LNCaP clone FGC (cell line): Measurements from ENCODE around the gene AKAP7.

Experiments used
- DNase-seq: peaks from one replicate; pipeline ENCODE4 v3.0.0-alpha.2; 2011; ENCODE audit warnings: low read depth
- H3K4me3 ChIP-seq: 2 replicates; pipeline ENCODE4 v1.5.1; 2011; ENCODE audit warnings: mild to moderate bottlenecking, low read depth, low read length, control low read depth
- CTCF ChIP-seq: IDR thresholded peaks from 2 replicates; pipeline ENCODE4 v1.5.1; 2012; ENCODE audit warnings: mild to moderate bottlenecking; ENCODE audit not compliant: control insufficient read depth, insufficient read depth; ENCODE audit errors: extremely low read depth

The AKAP7 gene

GRCh38 chr6:131244942-131245341, 109.7 kb downstream of the AKAP7 start:
- no peak for TF ChIP-seq CTCF
- DNase-seq: no peak
- H3K4me3 ChIP-seq: no peak overlapping the region

DNA sequence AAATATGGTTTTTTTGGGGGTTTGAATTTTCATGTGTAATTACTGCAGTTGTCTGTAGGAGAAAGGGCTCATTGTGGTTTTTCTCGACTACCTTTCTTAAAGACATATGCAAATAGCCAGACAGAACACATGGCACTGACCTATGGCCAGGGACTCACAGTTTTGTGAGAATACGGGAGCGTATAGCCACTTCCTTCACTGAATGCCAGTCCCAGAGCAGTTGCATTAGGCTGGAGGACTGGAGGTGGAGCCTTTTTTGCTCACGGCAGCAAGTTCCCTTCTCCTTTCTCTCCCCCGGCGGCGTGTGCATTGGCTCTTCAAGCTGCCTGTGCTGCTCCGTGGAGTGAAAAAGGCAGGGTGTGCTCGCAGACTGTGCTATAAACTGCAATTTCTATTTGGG, 114.9 kb downstream of the AKAP7 start:
- no peak for DNase-seq
- no peak overlapping the region; the same call in 1 of the 2 replicates for H3K4me3 ChIP-seq
- TF ChIP-seq CTCF: no peak

DNA sequence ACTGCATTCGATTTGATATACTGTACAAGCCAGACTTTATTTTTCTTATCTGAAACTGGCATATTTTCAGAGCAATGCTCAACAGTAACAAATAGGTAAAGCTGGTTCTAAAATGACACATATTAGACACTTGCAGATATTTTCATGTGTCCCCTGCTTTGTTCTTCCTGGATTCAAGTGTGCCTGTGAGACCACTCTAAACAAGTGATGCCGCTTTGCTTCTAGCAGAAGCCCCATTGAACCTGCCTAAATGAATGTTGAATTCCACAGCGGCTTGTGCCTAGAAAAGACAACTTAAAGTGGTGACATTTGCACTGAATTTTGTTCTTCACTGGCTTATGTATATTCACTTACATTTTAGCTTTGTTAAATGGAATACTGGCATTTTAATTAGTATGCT, 115.7 kb downstream of the AKAP7 start:
- no peak for DNase-seq
- no peak overlapping the region for H3K4me3 ChIP-seq
- no peak for TF ChIP-seq CTCF

- H3K4me3 ChIP-seq: no peak overlapping the region
- DNase-seq: no peak
- TF ChIP-seq CTCF: no peak
Measured at GRCh38 chr6:131251590-131252199, 116.4 kb downstream of the AKAP7 start.

DNA sequence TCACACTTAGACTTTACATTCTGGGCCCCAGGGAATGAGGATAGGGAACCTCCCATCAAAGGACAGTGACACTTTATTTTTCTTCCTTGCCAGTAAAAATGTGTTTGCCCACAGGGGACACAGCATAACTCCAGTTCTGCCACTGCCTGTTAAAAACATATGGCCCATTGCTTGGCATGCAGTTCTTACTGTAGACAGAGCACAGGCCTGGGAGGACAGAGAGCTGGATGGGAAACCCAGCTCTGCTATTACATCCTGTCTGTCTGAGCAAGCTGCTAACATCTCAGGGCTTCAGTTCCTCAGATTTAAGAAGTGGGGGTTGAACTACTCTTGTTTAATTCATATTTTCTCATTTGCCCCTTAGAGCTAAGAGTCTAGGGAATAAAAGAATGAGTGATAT, 120.2 kb downstream of the AKAP7 start:
- DNase-seq: no peak
- no peak overlapping the region for H3K4me3 ChIP-seq
- no peak for TF ChIP-seq CTCF

GRCh38 chr6:131255911-131256310, 120.6 kb downstream of the AKAP7 start:
- H3K4me3 ChIP-seq: no peak overlapping the region
- DNase-seq: no peak
- TF ChIP-seq CTCF: no peak

GRCh38 chr6:131257104-131257503, 121.8 kb downstream of the AKAP7 start:
- no peak for DNase-seq
- H3K4me3 ChIP-seq: no peak overlapping the region
- TF ChIP-seq CTCF: no peak
